Uterus (tissue), 4 donors: ENCODE data around the gene APPBP2. TPM values are rescaled to one million over a fixed set of nuclear protein-coding genes. Genes with fewer than 3 reads are reported as not detected.
"Not testable (repeated sequence)": the region's sequence is repeated elsewhere in the genome, so short reads cannot be mapped to it uniquely, and the experiment has no call there.

ENCODE experiments used
- DNase-seq, 2 donors: peaks; one replicate each; pipeline ENCODE4 v3.0.0-alpha.2; 2019 to 2020
- H3K27ac ChIP-seq, 2 donors: fragments of 200-600 bp; sonication (generic); 1 replicate in 1 of 2; 2 replicates in 1 of 2; pipeline ENCODE4 v1.5.1; 2016 to 2018
- H3K27me3 ChIP-seq, 2 donors: fragments of 200-600 bp; sonication (generic); one replicate each; pipeline ENCODE4 v1.5.1; 2018 to 2019; ENCODE audit warnings: control low read depth in 1 of 2
- H3K36me3 ChIP-seq, 2 donors: fragments of 200-600 bp; sonication (generic); one replicate each; pipeline ENCODE4 v1.5.1; 2019; ENCODE audit warnings: control low read depth in 1 of 2
- H3K4me1 ChIP-seq, 2 donors: fragments of 200-600 bp; sonication (generic); one replicate each; pipeline ENCODE4 v1.5.1; 2018 to 2019; ENCODE audit warnings: control low read depth in 1 of 2
- H3K4me3 ChIP-seq, 2 donors: fragments of 200-600 bp; sonication (generic); 1 replicate in 1 of 2; 2 replicates in 1 of 2; pipeline ENCODE4 v1.5.1; 2018 to 2019; ENCODE audit warnings: mild to moderate bottlenecking in 1 of 2
- H3K9me3 ChIP-seq, 2 donors: fragments of 200-600 bp; sonication (generic); one replicate each; pipeline ENCODE4 v1.5.1; 2019; ENCODE audit warnings: control low read depth in 1 of 2
- POLR2A ChIP-seq, 2 donors: fragments of 450-650 bp; IDR thresholded peaks; one replicate each; pipeline ENCODE4 v1.6.1; 2016; ENCODE audit warnings: antibody characterized with exemption in 2 of 2, mild to moderate bottlenecking in 1 of 2, moderate library complexity in 1 of 2
- intact Hi-C: fragments of 100-400 bp; cut with DNase I; formaldehyde crosslinking; loops from one replicate; pipeline ENCODE4 v1.15.1; 2023; ENCODE audit warnings: low total_unique reads
- total RNA-seq, 4 donors: library from RNA; depleted of rRNA in 3 of 4; stranded (reverse); fragments of >200 nt in 3 of 4; gene quantifications; one replicate each; pipeline versions ENCODE4 v1.1.0 to v1.2.4, GENCODE V29; 2014 to 2023
- TF ChIP-seq, protein P1 (sequence below), 4 experiments: fragments of 200-600 bp in 2 of 4; fragments of 450-650 bp in 2 of 4; sonication (generic) in 2 of 4; IDR thresholded peaks; one replicate each; pipeline ENCODE4 v1.5.1; 2016 to 2019; ENCODE audit warnings: antibody characterized with exemption in 4 of 4, mild to moderate bottlenecking in 2 of 4, moderate library complexity in 1 of 4
- donor health status: DM: yes; HTN: yes; CAD: no.

APPBP2 gene
- total RNA-seq, 4 donors from 2014 or later = 13.8 to 103 (median 36.2) TPM

DNA sequence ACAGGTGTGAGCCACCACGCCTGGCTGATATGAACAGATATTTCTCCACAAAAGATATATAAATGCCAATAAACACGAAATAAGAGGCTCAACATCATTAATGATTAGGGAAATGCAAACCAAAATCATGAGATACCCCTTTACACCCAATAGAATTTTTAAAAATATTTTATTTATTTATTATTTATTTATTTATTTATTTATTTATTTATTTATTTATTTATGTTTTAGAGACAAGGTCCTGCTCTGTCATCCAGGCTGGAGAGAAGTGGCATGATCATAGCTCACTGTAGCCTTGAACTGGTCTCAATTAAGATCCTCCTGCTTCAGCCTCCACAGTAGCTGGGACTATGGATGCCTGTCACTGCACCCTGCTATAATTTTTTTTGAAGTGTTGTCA, 30.8 kb downstream of the APPBP2 start:
- Histone ChIP-seq H3K27me3 (no peaks in the 10 kb centered on the region), H3K36me3 (no peaks in the 10 kb centered on the region), H3K9me3 (no peaks in the 10 kb centered on the region), H3K4me1 (no peaks in the 10 kb centered on the region), H3K4me3 (no peak overlapping the region), H3K27ac (no peak overlapping the region)
- intact Hi-C loops = no loop called here
- DNase-seq = no peak
- no peak for TF ChIP-seq POLR2A (IDR thresholded peaks at IDR 0.05)
- TF ChIP-seq, protein P1, sequence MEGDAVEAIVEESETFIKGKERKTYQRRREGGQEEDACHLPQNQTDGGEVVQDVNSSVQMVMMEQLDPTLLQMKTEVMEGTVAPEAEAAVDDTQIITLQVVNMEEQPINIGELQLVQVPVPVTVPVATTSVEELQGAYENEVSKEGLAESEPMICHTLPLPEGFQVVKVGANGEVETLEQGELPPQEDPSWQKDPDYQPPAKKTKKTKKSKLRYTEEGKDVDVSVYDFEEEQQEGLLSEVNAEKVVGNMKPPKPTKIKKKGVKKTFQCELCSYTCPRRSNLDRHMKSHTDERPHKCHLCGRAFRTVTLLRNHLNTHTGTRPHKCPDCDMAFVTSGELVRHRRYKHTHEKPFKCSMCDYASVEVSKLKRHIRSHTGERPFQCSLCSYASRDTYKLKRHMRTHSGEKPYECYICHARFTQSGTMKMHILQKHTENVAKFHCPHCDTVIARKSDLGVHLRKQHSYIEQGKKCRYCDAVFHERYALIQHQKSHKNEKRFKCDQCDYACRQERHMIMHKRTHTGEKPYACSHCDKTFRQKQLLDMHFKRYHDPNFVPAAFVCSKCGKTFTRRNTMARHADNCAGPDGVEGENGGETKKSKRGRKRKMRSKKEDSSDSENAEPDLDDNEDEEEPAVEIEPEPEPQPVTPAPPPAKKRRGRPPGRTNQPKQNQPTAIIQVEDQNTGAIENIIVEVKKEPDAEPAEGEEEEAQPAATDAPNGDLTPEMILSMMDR (IDR thresholded peaks at IDR 0.05) = no peak

DNA sequence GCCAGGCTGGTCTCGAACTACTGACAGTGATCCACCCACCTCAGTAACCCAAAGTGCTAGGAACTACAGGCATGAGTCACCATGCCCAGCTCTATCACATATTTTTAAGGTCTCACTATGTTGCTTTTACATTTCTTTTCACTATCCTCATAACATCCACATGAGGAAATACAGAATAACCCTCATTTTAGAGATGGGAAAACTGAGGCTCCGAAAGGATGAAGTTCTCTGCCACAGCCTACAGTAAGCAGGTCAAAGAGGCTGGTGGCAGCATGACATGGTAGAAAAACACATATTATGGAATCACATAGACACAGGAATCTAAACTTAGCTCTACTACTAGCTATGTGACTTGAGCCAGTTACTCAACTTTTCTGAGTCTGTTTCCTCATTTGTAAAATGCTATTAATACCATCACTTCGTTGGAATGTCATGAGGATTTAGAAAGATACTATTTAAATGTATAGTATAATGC, 32.2 kb downstream of the APPBP2 start:
- intact Hi-C loops = no loop called here
- H3K4me3 ChIP-seq = no peak overlapping the region
- H3K4me1 ChIP-seq = no peaks in the 10 kb centered on the region
- no peak for DNase-seq
- no peak overlapping the region for H3K27ac ChIP-seq
- no peaks in the 10 kb centered on the region for H3K27me3 ChIP-seq
- TF ChIP-seq POLR2A (IDR thresholded peaks at IDR 0.05) = no peak
- H3K36me3 ChIP-seq = no peaks in the 10 kb centered on the region
- no peaks in the 10 kb centered on the region for H3K9me3 ChIP-seq

DNA sequence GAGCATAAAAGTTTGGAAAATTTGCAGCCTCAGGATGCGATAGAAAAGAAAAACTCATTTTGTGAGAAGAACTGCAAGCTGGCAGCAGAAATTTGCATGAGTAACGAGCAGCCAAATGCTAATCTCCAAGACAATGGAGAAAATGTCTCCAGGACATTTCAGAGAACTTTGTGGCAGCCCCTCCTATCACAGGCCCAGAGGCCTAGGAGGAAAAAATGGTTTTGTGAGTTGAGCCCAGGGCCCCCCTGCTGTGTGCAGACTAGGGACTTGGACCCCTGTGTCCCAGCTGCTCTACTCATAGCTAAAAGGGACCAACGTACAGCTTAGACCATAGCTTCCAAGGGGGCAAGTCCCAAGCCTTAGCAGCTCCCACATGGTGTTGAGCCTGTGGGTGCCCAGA, 34.3 kb downstream of the APPBP2 start:
- no peak for TF ChIP-seq POLR2A (IDR thresholded peaks at IDR 0.05)
- Histone ChIP-seq H3K36me3 (no peaks in the 10 kb centered on the region), H3K9me3 (no peaks in the 10 kb centered on the region), H3K27ac (no peak overlapping the region), H3K4me3 (no peak overlapping the region), H3K4me1 (no peaks in the 10 kb centered on the region), H3K27me3 (no peaks in the 10 kb centered on the region)
- no peak for DNase-seq
- intact Hi-C loops = no loop called here

DNA sequence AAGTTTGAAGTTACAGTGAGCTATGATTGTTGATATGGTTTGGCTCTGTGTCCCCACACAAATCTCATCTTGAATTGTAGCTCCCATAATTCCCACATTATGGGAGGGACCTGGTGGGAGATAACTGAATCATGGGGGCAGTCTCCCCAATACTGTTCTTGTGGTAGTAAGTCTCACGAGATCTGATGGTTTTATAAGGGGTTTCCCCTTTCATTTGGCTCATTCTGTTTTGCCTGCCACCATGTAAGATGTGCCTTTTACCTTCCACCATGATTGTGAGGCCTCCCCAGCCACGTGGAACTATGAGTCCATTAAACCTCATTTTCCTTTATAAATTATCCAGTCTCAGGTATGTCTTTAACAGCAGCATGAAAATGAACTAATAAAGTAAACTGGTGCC, 35.4 kb downstream of the APPBP2 start:
- H3K4me3 ChIP-seq, H3K36me3 ChIP-seq, H3K4me1 ChIP-seq, H3K27ac ChIP-seq, DNase-seq, intact Hi-C loops, H3K27me3 ChIP-seq, H3K9me3 ChIP-seq: not testable (repeated sequence)

DNA sequence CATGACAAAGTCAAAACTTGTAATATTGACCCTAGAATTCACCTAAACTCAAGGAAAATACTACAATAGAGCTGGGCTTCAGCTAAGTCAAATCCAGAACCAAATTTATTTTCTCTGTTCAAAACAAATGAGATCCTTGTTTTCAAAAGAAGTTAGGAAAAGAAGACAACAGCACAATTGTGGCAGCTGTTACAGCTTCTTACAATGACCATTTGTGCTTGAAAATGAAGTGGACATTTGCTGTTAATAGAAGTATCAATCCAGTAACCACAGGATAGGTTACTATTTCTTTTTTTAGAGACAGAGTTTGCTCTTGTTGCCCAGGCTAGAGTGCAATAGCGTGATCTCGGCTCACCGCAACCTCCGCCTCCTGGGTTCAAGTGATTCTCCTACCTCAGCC, 44.4 kb downstream of the APPBP2 start:
- no peaks in the 10 kb centered on the region for H3K27me3 ChIP-seq
- H3K4me1 ChIP-seq = no peaks in the 10 kb centered on the region
- intact Hi-C loops = no loop called here
- TF ChIP-seq, protein P1 (IDR thresholded peaks at IDR 0.05) = no peak
- no peak for TF ChIP-seq POLR2A (IDR thresholded peaks at IDR 0.05)
- H3K36me3 ChIP-seq = no peaks in the 10 kb centered on the region
- H3K4me3 ChIP-seq = no peak overlapping the region
- H3K9me3 ChIP-seq = no peaks in the 10 kb centered on the region
- no peak for DNase-seq
- H3K27ac ChIP-seq = no peak overlapping the region

DNA sequence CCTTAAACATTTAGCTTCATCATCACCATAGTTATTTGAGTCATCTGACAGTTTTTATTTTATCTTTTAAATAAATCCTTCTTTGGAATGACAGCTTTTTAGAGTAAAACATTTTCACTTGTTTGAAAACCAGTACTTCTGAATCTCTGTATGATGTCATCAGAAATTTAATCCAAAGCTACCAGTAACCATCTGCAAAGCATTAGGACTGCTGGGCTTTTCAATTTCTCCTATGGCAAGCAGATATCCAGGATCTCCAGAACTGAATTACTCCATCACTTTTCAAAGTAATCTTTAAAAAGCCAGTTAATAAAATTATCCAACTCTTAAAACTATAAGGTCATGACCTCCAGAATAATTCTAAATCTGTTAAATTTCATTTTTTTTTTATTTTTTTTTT, 52.3 kb downstream of the APPBP2 start:
- TF ChIP-seq, protein P1 (IDR thresholded peaks at IDR 0.05) = no peak
- TF ChIP-seq POLR2A (IDR thresholded peaks at IDR 0.05) = no peak
- intact Hi-C loops = no loop called here
- no peaks in the 10 kb centered on the region for H3K9me3 ChIP-seq
- no peak overlapping the region for H3K27ac ChIP-seq
- no peak overlapping the region for H3K4me3 ChIP-seq
- H3K36me3 ChIP-seq = no peaks in the 10 kb centered on the region
- peaks cover 0 to 10% of the 10 kb centered on the region in 2 donors for H3K4me1 ChIP-seq
- no peak for DNase-seq
- no peaks in the 10 kb centered on the region for H3K27me3 ChIP-seq

DNA sequence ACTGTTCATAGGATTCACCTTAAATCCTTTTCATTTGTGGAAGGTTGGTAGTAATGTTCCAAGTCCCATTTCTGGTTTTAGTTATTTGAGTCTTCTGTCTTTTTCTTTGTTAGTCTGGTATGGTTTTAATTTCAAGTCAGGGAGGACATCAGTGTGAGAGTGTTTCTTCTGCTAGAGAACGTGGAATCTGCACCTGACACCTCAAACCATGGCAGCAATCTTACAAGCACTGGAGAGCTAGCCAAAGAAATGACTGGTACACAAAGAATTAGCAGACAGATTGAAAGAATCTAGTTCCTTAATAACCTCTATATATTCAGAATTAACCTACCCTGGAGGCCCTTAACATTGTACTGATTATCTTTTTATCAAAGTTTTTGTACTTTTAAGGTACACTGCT, 53.6 kb downstream of the APPBP2 start:
- Histone ChIP-seq H3K27ac (no peak overlapping the region), H3K4me1 (peaks cover 0 to 10% of the 10 kb centered on the region in 2 donors), H3K4me3 (no peak overlapping the region), H3K36me3 (no peaks in the 10 kb centered on the region), H3K9me3 (no peaks in the 10 kb centered on the region), H3K27me3 (no peaks in the 10 kb centered on the region)
- DNase-seq = no peak
- TF ChIP-seq POLR2A (IDR thresholded peaks at IDR 0.05) = no peak
- TF ChIP-seq, protein P1 (IDR thresholded peaks at IDR 0.05) = no peak
- intact Hi-C loops = no loop called here
